Nephron progenitor cell (in vitro differentiated cells): ENCODE data around the gene ABCC12.

ENCODE experiments used
- DNase-seq: peaks from one replicate; pipeline ENCODE4 v3.0.0; 2021
- H3K27ac Mint-ChIP-seq: 2 replicates; pipeline ENCODE4 v1.8.0; 2021; ENCODE audit warnings: mild to moderate bottlenecking, moderate library complexity, mixed read lengths
- H3K27me3 Mint-ChIP-seq: 2 replicates; pipeline ENCODE4 v1.8.0; 2021; ENCODE audit warnings: mild to moderate bottlenecking, low read depth, mixed read lengths; ENCODE audit not compliant: poor library complexity
- H3K36me3 Mint-ChIP-seq: 2 replicates; pipeline ENCODE4 v1.8.0; 2021; ENCODE audit warnings: low read depth, mixed read lengths
- H3K4me1 Mint-ChIP-seq: 2 replicates; pipeline ENCODE4 v1.8.0; 2021; ENCODE audit warnings: mixed read lengths
- H3K4me3 Mint-ChIP-seq: 2 replicates; pipeline ENCODE4 v1.8.0; 2021; ENCODE audit warnings: mild to moderate bottlenecking, moderate library complexity, mixed read lengths
- H3K9me3 Mint-ChIP-seq: 2 replicates; pipeline ENCODE4 v1.8.0; 2021; ENCODE audit warnings: mild to moderate bottlenecking, moderate library complexity, mixed read lengths
- TF ChIP-seq, protein P1 (sequence below): fragments of 200-600 bp; sonication (generic); IDR thresholded peaks from 2 replicates; pipeline ENCODE4 v1.5.0; 2021; ENCODE audit warnings: antibody characterized with exemption

The ABCC12 gene

DNA sequence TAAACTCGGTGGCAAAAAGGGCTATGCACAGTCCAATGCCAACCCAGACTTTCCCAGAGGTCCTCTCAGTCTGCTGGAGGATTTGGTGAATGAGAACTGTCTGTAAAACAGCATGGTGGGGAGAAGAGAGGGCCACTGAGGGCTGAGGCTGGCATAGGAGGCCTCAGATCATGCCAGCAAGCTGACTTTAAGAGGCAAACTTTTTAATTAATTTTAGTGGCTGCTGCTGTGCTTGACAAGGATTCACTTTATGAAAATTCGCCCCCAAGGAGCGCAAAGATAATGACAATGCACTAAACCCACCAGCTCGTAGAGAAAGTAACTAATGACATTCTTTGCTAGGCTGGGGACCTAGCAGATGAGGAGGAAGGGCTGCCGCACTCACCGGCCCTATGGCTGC is 15.0 kb downstream of the ABCC12 start:
- Mint-ChIP-seq H3K9me3 (no peaks in the 10 kb centered on the region), H3K27ac (no peak overlapping the region), H3K4me1 (no peaks in the 10 kb centered on the region), H3K4me3 (no peak overlapping the region), H3K27me3 (peaks cover 8% of the 10 kb centered on the region), H3K36me3 (no peaks in the 10 kb centered on the region)
- no peak for DNase-seq
- TF ChIP-seq, protein P1, sequence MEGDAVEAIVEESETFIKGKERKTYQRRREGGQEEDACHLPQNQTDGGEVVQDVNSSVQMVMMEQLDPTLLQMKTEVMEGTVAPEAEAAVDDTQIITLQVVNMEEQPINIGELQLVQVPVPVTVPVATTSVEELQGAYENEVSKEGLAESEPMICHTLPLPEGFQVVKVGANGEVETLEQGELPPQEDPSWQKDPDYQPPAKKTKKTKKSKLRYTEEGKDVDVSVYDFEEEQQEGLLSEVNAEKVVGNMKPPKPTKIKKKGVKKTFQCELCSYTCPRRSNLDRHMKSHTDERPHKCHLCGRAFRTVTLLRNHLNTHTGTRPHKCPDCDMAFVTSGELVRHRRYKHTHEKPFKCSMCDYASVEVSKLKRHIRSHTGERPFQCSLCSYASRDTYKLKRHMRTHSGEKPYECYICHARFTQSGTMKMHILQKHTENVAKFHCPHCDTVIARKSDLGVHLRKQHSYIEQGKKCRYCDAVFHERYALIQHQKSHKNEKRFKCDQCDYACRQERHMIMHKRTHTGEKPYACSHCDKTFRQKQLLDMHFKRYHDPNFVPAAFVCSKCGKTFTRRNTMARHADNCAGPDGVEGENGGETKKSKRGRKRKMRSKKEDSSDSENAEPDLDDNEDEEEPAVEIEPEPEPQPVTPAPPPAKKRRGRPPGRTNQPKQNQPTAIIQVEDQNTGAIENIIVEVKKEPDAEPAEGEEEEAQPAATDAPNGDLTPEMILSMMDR: no peak

DNA sequence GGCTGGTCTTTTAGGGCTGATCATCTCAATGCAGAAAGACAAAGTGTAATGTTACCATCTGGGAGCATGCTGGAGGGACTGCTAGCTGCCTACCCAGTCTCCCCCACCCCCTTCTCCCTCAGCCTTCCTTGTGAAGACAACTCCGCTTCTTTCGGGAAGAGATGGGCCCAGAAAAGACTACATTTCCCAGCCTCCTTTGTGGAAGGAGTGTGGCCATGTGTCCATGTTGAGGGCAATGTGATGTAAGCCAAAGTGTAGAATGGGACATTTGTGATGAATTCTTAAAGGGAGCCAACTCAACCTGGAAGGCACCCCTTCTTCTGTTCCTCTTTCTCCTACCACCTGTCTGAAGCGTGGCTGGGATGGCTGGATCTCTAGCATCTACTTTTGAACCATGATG is 16.3 kb downstream of the ABCC12 start:
- TF ChIP-seq, protein P1: no peak
- Mint-ChIP-seq H3K4me3 (no peak overlapping the region), H3K27me3 (peaks cover 7% of the 10 kb centered on the region)

DNA sequence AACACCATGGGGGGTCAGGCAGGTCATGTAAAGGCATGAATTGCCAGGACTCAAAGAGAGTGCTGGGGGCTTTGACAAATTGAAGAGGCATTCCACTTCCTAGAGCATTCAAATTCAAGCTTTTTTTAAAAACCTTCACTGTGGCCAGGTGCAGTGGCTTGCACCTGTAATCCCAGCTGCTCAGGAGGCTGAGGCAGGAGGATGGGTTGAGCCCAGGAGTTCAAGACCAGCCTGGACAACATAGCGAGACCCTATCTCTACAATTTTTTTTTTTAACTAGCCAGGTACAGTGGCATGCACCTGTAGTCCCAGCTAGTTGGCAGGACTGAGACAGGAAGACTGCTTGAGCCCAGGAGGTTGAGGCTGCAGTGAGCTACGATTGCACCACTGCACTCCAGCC is 17.2 kb downstream of the ABCC12 start:
- Mint-ChIP-seq H3K9me3 (no peaks in the 10 kb centered on the region), H3K4me3 (no peak overlapping the region), H3K27ac (no peak overlapping the region), H3K36me3 (no peaks in the 10 kb centered on the region), H3K27me3 (peaks cover 7% of the 10 kb centered on the region), H3K4me1 (no peaks in the 10 kb centered on the region)
- TF ChIP-seq, protein P1: no peak
- no peak for DNase-seq

More for the DNA sequence above, 16.3 kb downstream of the ABCC12 start:
- no peak for DNase-seq
- H3K9me3 Mint-ChIP-seq: no peaks in the 10 kb centered on the region
- H3K4me1 Mint-ChIP-seq: no peaks in the 10 kb centered on the region
- no peaks in the 10 kb centered on the region for H3K36me3 Mint-ChIP-seq
- no peak overlapping the region for H3K27ac Mint-ChIP-seq

DNA sequence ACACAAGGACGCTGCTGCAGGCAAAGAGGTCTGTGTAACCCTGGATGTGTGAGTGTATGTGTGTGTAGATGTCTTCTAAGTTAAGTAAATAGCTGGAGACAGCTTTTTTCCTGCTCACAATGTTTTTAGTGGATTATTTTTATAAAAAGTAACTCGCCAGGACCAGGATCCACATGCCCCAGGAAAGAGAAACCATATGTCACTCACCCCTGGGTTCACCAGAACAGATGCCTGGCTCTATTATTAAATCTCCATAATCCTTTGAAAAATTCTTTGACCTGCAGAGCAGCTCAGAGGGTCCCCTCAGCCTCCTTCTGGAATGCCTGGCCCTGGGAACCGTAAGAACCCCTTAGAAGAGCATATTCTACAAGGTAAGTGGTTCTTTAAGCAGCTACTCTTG is 18.0 kb downstream of the ABCC12 start:
- no peaks in the 10 kb centered on the region for H3K9me3 Mint-ChIP-seq
- H3K27me3 Mint-ChIP-seq: peaks cover 7% of the 10 kb centered on the region
- no peaks in the 10 kb centered on the region for H3K4me1 Mint-ChIP-seq
- no peak overlapping the region for H3K27ac Mint-ChIP-seq
- DNase-seq: no peak
- no peaks in the 10 kb centered on the region for H3K36me3 Mint-ChIP-seq
- H3K4me3 Mint-ChIP-seq: no peak overlapping the region
- TF ChIP-seq, protein P1: no peak

DNA sequence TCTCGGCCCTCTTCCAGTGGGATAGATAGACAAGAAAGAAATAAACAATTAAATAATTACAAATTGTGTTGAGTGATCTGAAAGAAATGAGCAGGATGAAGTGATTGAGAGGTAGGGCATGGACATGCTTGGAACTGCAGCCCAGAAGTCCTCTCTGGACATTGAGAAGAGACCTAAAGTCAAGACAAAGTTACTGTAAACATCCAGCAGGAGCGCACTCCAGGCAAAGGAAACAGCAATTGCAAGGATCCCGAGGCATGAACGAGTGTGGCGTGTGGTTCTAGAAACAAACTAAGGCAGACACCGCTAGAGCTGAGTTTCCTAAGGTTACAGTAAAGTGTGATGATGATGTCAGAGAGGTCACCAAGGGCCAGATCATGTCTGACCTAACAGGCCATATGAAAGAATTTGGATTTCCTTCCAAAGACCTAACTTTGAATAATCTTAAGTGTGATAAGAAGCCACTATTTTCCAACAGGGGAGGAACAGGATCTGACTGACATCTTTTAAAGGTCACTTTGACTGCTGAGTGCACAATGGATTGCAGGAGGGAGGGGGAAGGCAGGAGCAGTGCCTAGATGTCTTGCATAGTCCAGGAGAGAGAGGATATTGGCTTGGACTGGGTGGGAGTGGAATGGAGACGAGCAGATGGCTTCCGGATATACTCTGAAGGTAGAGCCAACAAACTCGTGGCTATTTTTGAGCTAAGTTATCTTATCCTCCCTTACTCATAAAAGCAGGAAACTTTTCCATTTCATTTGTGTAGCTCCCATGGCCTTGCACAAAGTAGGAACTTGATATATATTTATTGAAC is 19.0 kb downstream of the ABCC12 start:
- Mint-ChIP-seq H3K4me3 (no peak overlapping the region), H3K27me3 (peaks cover 4% of the 10 kb centered on the region), H3K9me3 (no peaks in the 10 kb centered on the region), H3K27ac (no peak overlapping the region), H3K4me1 (no peaks in the 10 kb centered on the region), H3K36me3 (no peaks in the 10 kb centered on the region)
- TF ChIP-seq, protein P1: no peak
- no peak for DNase-seq
